HUES6 (cell line): ENCODE data around the gene ADAMTS14.
"Not testable (repeated sequence)": the region's sequence is repeated elsewhere in the genome, so short reads cannot be mapped to it uniquely, and the experiment has no call there.

Experiments
- H3K27ac ChIP-seq: 2 replicates; pipeline ENCODE4 v1.7.0; 2013; ENCODE audit warnings: low read depth, mild to moderate bottlenecking, low read length, inconsistent platforms
- H3K27me3 ChIP-seq: 2 replicates; pipeline ENCODE4 v1.6.1; 2013; ENCODE audit warnings: low read length; ENCODE audit not compliant: control insufficient read depth, insufficient read depth
- H3K36me3 ChIP-seq: 2 replicates; pipeline ENCODE4 v1.6.1; 2013; ENCODE audit warnings: low read length; ENCODE audit not compliant: control insufficient read depth, insufficient read depth
- H3K4me1 ChIP-seq: 2 replicates; pipeline ENCODE4 v1.6.1; 2013; ENCODE audit warnings: low read length; ENCODE audit not compliant: control insufficient read depth, insufficient read depth
- H3K4me3 ChIP-seq: 2 replicates; pipeline ENCODE4 v1.5.1; 2013; ENCODE audit warnings: low read depth, low read length
- H3K9ac ChIP-seq: one replicate; pipeline ENCODE4 v1.6.1; 2013; ENCODE audit warnings: mild to moderate bottlenecking, low read length
- H3K9me3 ChIP-seq: 2 replicates; pipeline ENCODE4 v1.6.1; 2013; ENCODE audit warnings: low read depth, low read length; ENCODE audit not compliant: control insufficient read depth, insufficient read depth

ADAMTS14 gene

GRCh38 chr10:70644959-70645358 lies 27.3 kb upstream of the ADAMTS14 start:
- H3K9ac ChIP-seq, H3K27ac ChIP-seq, H3K27me3 ChIP-seq, H3K4me3 ChIP-seq, H3K36me3 ChIP-seq, H3K4me1 ChIP-seq: not testable (repeated sequence)
- peaks cover 27% of the 10 kb centered on the region for H3K9me3 ChIP-seq

GRCh38 chr10:70647086-70647485 lies 25.2 kb upstream of the ADAMTS14 start:
- Histone ChIP-seq H3K36me3 (no peaks in the 10 kb centered on the region), H3K27ac (no peak overlapping the region), H3K27me3 (no peaks in the 10 kb centered on the region), H3K9ac (no peak overlapping the region), H3K4me1 (peaks cover 5% of the 10 kb centered on the region; the same call in 1 of the 2 replicates), H3K9me3 (peaks cover 48% of the 10 kb centered on the region), H3K4me3 (no peak overlapping the region)

- H3K27ac ChIP-seq, result no peak overlapping the region
- peaks cover 60% of the 10 kb centered on the region for H3K9me3 ChIP-seq
- H3K4me1 ChIP-seq, result peaks cover 5% of the 10 kb centered on the region; the same call in 1 of the 2 replicates
- no peak overlapping the region for H3K9ac ChIP-seq
- no peaks in the 10 kb centered on the region for H3K27me3 ChIP-seq
- H3K36me3 ChIP-seq, result no peaks in the 10 kb centered on the region
- no peak overlapping the region for H3K4me3 ChIP-seq
These were observed 23.9 kb upstream of the ADAMTS14 start for GRCh38 chr10:70648427-70648826.

- H3K4me1 ChIP-seq, result peaks cover 5% of the 10 kb centered on the region; the same call in 1 of the 2 replicates
- peaks cover 64% of the 10 kb centered on the region for H3K9me3 ChIP-seq
- H3K9ac ChIP-seq, result no peak overlapping the region
- H3K27ac ChIP-seq, result no peak overlapping the region
- no peaks in the 10 kb centered on the region for H3K27me3 ChIP-seq
- H3K36me3 ChIP-seq, result no peaks in the 10 kb centered on the region
- no peak overlapping the region for H3K4me3 ChIP-seq
These were observed 22.8 kb upstream of the ADAMTS14 start for GRCh38 chr10:70649526-70649925.

GRCh38 chr10:70650104-70650503 lies 22.2 kb upstream of the ADAMTS14 start:
- Histone ChIP-seq H3K27me3 (no peaks in the 10 kb centered on the region), H3K36me3 (no peaks in the 10 kb centered on the region), H3K27ac (no peak overlapping the region), H3K4me3 (no peak overlapping the region), H3K9me3 (peaks cover 64% of the 10 kb centered on the region), H3K9ac (no peak overlapping the region), H3K4me1 (peaks cover 2% of the 10 kb centered on the region; the same call in 1 of the 2 replicates)

GRCh38 chr10:70650718-70651117 lies 21.6 kb upstream of the ADAMTS14 start:
- no peak overlapping the region for H3K4me3 ChIP-seq
- H3K9ac ChIP-seq, result no peak overlapping the region
- H3K9me3 ChIP-seq, result peaks cover 64% of the 10 kb centered on the region
- no peaks in the 10 kb centered on the region for H3K4me1 ChIP-seq
- no peak overlapping the region for H3K27ac ChIP-seq
- H3K27me3 ChIP-seq, result no peaks in the 10 kb centered on the region
- no peaks in the 10 kb centered on the region for H3K36me3 ChIP-seq

- Histone ChIP-seq H3K27ac (no peak overlapping the region), H3K4me3 (no peak overlapping the region), H3K4me1 (no peaks in the 10 kb centered on the region), H3K9me3 (peaks cover 64% of the 10 kb centered on the region), H3K9ac (no peak overlapping the region), H3K36me3 (no peaks in the 10 kb centered on the region), H3K27me3 (no peaks in the 10 kb centered on the region)
These were observed 20.6 kb upstream of the ADAMTS14 start for GRCh38 chr10:70651661-70652060.

- peaks cover 56% of the 10 kb centered on the region for H3K9me3 ChIP-seq
- H3K4me1 ChIP-seq, result no peaks in the 10 kb centered on the region
- H3K9ac ChIP-seq, result no peak overlapping the region
- no peak overlapping the region for H3K27ac ChIP-seq
- no peak overlapping the region for H3K4me3 ChIP-seq
- H3K36me3 ChIP-seq, result no peaks in the 10 kb centered on the region
- no peaks in the 10 kb centered on the region for H3K27me3 ChIP-seq
These were observed 19.3 kb upstream of the ADAMTS14 start for GRCh38 chr10:70652761-70653657.

GRCh38 chr10:70655316-70655715 lies 17.0 kb upstream of the ADAMTS14 start:
- H3K27ac ChIP-seq, result no peak overlapping the region
- H3K4me1 ChIP-seq, result no peaks in the 10 kb centered on the region
- H3K36me3 ChIP-seq, result no peaks in the 10 kb centered on the region
- H3K27me3 ChIP-seq, result no peaks in the 10 kb centered on the region
- H3K9ac ChIP-seq, result no peak overlapping the region
- peaks cover 48% of the 10 kb centered on the region for H3K9me3 ChIP-seq
- H3K4me3 ChIP-seq, result no peak overlapping the region

- H3K27me3 ChIP-seq, result no peaks in the 10 kb centered on the region
- peaks cover 1% of the 10 kb centered on the region; the same call in 1 of the 2 replicates for H3K4me1 ChIP-seq
- no peak overlapping the region for H3K27ac ChIP-seq
- H3K9ac ChIP-seq, result no peak overlapping the region
- no peaks in the 10 kb centered on the region for H3K36me3 ChIP-seq
- H3K4me3 ChIP-seq, result no peak overlapping the region
- H3K9me3 ChIP-seq, result peaks cover 37% of the 10 kb centered on the region
These were observed 15.8 kb upstream of the ADAMTS14 start for GRCh38 chr10:70656489-70656888.

- no peaks in the 10 kb centered on the region for H3K36me3 ChIP-seq
- H3K4me3 ChIP-seq, result no peak overlapping the region
- H3K4me1 ChIP-seq, result peaks cover 7% of the 10 kb centered on the region; the same call in 1 of the 2 replicates
- peaks cover 31% of the 10 kb centered on the region for H3K9me3 ChIP-seq
- H3K9ac ChIP-seq, result no peak overlapping the region
- no peaks in the 10 kb centered on the region for H3K27me3 ChIP-seq
- no peak overlapping the region for H3K27ac ChIP-seq
These were observed 15.3 kb upstream of the ADAMTS14 start for GRCh38 chr10:70657041-70657440.
